NCI-H345 (cell line): ENCODE measurements around the gene ANKRD29.
A peak's percentile ranks its signal among the peaks of the same experiment; 100 is the strongest.
"Not testable (repeated sequence)": the region's sequence is repeated elsewhere in the genome, so short reads cannot be mapped to it uniquely, and the experiment has no call there.

Experiments
- DNase-seq: peaks from one replicate; lab custom pipeline; 2025; lab: John Stamatoyannopoulos, UW

Gene ANKRD29

DNA sequence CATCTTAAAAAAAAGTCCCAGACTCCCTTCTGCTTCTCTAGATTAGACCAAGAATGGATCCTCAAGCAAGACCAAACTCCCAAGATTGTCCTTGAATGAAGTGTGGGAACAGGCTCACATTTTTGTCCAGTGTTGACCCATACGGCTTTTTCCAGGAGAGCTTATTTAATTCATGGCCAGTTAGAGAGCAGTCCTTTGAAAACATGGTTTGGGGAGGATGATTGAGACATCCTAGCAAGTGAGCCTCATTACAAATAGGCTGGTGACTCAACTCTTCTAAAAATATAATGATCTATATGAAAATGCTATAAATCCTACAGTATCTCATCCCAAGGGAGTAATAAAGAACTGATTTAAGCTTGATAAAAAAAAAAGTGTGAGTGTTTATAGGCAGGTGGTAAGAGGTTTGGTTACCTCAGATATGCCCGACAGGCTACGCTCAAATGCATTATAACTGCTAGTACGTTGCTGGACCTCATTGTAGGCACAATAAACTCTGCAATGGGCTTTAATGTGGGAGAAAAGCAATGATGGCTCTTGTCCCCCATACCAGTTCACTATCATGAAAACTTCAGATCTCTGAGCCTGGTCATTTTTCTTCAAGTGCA lies 17.0 kb downstream of the ANKRD29 start:
- no peak for DNase-seq

DNA sequence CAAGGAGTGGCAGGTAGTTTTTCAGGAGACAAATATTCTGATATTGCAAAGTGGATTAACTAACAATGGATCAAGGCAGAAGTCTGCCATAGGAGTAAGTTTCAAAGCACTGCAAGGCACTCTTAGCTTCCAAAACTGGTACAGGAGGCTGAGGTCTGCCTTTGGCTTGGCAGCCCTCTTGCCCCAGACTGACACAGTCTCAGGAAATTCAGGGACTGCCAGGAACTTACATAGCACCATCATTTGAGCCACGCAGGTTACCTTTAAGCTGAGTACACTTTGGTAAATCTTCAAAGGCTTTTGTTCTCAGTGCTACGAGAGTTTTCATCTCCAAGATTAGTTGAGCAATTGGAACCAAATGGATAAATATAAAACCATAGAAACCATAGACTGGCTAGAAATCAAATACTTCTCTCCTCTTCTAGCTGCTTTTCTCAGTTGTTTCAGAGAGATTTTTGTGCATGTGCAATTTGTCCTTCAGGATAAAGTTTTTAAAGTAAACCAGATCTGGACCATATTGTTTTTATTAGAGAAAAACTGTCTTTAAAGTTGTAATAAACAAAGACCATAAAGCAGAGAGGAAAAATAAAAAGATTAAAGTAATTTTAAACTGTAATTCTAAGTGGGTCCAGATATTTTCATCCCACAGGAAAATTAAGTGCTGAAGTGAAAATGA lies 18.8 kb downstream of the ANKRD29 start:
- DNase-seq: no peak

DNA sequence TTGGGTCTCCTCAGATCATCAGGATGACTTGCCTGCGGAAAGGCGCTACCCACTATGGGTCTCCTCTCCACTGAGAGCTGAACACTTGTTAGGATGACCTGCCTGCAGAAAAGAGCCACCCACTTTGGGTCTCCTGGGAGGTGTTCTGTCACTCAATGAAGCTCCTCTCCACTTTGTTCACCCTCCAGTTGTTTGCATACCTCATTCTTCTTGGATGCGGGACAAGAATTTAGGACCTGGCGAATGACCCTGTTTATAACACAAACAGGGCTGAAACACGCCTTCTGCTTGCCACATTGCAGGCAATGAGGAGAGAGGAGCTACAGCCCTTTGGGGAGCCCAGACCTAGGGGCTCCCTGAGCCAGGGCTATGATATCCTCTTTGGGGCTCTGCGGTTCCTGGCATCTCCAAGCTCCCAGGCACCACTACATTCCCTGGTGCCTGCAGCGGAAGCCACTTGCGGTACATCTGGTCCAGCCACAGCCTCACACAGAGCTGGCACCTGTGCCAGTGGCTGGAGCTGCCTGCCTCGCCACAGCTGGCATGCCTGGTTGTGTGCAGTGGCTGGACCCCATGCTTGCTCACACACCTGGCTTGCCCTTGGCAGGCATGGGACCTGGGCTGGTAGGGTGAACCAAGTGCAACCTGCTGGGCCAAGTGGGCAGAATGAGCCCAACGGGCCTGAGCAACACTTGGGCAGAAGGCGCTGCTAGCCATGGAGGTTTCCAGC lies 20.6 kb downstream of the ANKRD29 start:
- no peak for DNase-seq

DNA sequence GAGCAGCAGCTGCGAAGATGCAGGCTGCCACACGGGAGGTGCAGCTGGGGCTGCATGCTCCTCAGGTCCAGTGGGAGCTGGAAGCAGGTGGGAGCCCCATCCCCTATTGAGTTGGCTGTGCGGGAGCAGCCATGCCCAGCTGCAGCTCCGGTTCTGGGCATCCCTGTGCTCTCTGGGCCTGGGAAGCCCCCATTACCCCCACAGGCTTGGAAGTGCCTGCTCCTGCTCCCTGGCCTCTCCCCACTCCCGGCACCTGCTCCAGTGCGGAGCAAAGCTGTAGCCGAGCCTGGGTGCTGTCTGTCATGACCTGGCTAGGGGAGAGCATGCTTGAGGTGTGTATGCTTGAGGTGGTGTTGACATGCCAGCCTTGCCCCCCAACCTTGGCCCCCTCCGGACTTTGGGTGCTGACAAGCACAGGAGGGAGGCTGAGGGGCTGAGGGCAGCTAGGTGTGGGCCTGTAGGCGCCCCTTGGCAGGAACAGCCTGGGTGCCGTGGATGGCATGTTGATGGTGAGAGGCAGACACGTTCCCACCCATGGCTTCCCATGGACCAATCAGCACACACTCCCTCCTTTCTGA lies 21.5 kb downstream of the ANKRD29 start:
- DNase-seq: no peak

DNA sequence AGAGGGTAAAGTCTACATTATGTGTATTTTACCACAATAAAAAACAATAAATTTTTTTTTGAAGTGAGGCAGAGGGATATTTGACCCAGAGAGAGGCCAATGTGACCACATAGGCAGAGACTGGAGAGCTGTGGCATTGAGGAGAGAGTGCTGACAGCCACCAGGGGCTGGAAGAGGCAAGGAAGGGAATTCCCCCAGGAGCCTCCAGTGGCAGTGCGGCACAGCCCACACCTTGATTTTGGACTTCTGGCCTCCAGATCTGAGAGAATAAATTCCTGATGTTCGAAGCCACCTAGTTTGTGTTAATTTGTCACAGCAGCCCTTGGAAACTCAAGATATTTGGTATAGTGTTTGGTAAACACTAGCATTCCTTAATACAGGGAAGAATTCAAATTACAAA lies 22.7 kb downstream of the ANKRD29 start:
- DNase-seq: no peak

DNA sequence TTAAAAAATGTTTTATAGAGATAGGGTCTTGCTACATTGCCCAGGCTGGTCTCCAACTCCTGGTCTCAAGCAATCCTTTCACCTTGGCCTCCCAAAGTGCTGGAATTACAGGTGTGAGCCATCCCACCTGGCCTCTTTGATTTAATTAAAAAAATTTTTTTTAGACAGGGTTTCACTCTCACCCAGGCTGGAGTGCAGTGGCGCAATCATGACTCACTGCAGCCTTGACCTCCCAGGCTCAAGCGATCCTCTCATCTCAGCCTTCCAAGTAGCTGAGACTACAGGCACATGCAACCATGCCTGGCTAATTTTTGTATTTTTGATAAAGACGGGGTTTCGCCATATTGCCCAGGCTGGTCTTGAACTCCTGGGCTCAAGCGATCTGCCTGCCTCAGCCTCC lies 26.3 kb downstream of the ANKRD29 start:
- not testable (repeated sequence) for DNase-seq

DNA sequence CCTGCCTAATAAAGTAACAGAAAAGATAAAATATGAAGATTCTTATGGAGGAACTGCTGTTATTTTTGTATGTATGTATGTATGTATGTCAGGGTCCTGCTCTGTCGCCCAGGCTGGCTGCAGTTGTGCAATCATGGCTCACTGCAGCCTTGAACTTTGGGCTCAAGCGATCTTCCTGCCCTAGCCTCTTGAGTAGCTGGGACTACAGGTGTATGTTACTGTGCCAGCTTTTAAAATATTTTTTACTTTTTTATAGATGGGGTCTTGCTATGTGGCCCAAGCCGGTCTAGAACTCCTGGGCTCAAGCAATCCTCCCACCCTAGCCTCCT lies 26.7 kb downstream of the ANKRD29 start:
- DNase-seq: no peak

DNA sequence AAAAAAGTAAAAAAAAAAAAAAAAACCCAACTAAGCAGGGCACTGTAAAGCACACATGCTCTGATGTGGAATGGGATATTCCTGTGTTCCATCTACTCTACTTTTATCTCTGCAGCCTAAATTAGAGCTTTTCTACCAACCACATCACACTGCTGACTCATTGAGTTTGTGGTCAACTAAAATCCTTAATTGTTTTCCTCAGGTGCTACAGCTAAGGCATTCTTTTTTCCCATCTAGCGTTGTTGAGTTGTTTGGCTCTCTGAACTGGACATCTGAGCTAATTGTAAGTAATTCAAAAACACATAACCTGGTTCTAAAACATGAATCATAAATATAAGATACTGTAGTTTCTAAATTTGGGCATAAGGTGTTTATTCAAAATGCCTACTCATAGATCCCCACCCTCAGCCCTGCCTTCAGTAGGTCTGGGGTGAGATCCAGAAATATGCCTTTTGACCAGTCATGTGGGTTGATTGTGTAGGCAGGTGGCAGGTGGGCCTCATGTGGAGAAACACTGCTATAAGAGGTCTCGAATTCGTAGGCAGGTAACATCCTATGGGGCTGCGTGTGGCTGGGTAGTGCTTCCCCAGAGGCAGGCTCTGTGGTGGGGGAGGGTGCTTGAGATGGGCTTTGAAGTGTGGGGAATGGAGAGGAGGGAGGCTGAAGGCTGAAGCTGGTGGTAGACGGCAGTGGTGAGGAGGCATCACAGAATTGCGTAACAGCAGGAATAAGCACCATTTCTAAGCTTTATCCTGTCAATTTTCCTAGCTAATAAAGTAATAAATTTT lies 27.2 kb downstream of the ANKRD29 start:
- DNase-seq: peak; percentile 41

DNA sequence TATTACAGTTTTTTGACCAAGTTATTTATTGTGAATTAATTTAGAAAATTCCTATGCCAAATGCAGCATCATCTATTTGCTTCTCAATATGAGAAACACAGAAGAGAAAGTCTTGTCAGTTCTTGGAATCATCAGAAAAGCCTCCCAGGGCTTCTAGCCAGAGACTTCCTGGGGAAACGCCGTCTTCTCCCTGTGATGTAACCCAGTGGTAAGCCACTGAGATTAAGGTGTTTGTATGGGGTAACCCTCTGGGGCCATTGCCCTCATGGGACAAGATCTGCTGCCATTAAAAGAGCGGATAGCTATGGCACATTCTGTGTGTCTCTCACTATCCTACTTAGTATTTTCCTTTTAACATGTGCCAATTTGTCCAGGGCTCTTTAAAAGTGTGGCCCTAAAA lies 28.0 kb downstream of the ANKRD29 start:
- no peak for DNase-seq

DNA sequence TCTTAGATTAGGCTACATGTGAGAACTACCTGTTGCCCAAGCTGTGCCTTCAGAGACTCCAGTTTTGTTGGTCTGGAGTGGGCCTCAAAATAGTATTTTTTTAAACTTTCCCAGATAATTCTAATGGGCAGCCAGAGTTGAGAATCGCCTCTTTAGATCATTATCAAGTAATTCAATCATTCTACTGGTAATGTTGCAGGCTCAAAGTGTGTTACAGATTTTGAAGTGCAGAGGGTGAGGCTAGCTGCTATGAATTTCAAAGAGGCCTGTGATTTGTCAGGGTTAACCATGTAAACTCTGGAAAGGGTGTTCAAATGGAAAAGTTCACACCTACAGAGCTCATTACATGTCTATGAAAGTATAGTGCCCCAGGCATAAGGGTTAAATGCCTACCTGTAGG lies 30.1 kb downstream of the ANKRD29 start:
- no peak for DNase-seq

DNA sequence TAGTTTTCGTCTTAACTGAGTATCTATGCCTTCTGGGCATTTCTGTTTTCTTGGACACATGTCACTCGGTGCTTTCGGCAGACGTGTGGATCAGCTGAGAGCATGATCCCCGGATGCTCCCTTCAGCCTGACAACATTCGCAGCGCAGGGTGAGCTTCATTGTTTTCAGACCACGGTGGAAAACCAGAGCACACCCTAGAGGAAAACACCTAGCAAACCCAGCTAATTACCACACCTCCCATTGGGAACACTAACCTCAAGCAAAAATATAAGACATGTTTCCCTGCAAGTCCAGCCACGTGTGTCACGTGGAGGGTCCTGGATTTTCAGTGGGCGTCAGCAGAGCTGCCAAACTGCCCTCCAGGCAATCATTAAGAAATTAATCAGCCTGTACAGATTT lies 31.0 kb downstream of the ANKRD29 start:
- no peak for DNase-seq

DNA sequence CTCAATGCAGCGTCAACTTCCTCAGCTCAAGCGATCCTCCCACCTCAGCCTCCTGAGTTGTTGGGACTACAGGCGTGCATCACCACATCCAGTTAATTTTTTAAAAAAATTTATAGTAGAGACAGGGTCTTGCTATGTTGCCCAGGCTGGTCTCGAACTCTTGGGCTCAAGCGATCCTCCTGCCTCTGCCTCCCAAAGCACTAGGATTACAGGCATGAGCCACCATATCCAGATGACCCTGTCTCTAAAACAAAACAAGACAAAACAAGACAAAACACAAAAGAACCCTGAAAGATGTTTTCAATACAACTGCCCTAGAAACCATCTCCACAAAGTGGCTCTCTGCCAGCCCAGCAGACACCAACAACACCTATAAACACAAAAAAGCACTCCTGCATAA lies 31.4 kb downstream of the ANKRD29 start:
- DNase-seq: no peak

DNA sequence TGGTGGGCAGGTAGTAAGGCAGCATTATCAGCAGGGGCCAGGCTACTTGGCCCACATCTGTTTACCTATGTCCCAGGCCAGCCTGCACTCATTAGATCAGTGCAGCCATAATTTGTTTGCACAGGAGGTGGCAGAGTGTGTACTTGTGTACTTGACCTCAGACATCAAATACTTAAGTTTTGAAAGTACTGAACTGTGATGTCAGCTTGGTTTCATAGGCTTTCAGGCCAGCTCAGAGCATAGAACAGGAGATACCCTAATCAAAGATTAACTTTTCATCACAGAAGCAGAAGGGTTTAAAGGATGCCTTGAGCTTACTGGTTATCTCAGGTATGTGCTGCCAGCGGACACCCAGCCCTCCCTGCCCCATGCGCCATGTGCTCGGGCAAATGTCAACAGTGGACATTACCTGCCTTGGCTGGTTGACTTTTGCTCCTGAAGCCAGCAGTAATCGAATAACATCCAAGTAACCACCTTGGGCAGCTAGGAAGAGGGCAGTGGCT lies 33.2 kb downstream of the ANKRD29 start:
- peak; percentile 34 for DNase-seq

DNA sequence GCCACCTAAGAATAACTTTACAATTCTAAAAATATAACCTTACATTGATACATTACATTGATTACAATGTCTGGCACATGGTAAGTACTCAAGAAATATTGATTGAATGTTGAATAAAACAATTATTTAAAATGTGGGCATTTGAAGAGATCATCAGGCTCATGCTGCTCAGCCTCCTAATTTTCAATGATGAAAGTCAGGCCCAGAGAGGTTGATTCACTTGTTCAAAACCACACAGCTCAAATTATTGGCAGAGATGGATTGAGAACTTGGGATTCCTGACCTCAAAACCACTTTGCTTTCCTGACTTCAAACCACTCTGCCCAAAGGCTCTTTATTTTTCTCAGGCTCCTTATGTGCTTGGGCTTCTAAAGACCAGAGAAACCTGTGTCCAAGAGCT lies 34.7 kb downstream of the ANKRD29 start:
- DNase-seq: no peak

DNA sequence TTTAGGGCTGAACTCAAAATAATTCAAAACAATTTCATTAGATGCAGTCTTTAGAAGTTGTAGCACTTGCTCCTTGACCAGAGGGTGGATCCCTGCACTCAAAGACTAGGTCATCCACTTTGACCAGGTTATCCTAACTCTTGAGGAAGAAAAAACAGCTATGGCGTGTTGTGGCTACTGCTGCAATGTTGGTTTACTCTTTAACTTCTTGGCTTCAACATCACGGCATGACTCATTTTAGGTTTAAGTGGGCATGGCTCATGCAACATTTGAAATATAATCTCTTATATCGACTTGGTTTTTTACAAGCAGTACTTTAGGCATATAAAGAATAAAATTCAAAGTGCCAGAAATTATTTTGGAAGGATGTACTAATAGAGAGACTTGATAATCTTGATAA lies 35.4 kb downstream of the ANKRD29 start:
- DNase-seq: no peak

DNA sequence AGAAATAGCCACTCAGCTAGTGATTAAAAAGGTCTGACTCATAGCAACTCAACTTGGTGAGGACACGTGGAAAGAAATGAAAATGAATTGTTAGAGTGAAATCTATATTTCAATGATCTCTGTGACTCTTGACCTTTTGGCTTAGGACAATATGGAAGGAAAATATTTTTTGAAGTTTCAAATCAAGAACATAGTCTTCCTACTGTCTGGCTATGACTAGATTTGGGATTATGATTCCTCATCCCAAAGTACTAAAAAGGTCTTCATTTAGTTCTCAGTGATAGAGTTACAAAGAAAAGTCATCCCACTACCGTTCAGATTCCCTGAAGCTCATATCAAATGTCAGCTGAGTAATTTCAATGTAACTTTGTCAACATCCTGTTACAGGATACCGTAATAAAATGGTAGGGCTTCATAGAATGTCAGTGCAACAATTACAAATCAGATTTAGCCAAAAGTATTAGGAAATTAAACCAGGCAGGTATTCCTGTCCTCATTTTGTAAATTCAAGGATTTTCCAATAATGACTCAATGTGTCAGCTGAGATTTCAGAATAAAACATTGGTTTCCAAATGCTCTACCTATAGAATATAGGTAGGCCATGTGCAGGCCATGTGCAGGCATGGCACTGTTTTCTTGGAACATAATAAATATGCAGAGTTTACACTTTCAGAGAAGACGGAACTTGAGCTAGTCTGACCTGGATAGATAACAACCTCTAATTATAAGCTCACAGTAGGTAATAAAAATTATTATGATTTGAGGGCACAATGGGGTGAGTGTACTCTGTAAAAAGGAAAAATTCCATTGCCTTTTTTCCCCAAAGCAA lies 36.0 kb downstream of the ANKRD29 start:
- no peak for DNase-seq

DNA sequence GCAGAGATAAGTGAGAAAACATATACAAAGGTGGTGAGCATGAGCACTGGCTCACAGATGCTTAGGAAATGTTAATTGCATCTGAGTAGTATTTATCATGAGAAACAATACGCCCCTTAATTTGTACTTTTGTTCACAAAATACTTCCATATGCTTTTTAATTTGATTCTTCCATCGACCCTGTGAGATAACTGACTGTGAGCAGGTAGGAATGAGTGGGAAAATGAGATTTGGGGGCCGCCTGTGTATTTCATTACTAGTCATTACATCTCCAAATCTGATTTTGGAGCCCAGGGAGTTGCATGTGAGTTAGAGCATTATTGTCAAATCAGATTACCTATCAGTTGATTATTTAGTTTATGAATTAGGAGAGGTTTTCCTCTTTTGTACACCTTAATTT lies 39.7 kb downstream of the ANKRD29 start:
- no peak for DNase-seq

DNA sequence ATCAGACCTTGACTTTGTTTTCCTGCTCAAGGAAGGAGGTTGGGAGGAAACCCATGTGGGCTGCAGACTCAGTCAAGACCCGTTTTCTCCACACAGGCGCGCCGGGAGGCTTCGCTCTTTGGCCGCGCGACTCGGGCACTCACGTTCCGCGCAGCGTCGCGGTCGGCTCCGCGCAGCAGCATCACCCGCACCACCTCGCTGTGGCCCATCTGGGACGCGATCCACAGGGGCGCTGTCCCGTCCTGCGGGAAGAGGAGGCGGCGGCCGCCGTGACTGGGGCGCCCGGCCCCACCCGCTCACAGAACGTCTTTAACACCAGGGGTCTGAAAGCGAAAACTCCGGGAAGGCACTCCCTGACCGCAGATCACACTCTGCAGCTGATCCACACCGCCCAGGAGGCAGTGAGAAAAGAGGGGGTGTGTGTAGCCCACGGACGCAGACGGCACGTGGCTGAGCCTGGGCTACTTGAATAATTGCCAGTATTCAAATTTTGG lies 43.3 kb downstream of the ANKRD29 start:
- no peak for DNase-seq

DNA sequence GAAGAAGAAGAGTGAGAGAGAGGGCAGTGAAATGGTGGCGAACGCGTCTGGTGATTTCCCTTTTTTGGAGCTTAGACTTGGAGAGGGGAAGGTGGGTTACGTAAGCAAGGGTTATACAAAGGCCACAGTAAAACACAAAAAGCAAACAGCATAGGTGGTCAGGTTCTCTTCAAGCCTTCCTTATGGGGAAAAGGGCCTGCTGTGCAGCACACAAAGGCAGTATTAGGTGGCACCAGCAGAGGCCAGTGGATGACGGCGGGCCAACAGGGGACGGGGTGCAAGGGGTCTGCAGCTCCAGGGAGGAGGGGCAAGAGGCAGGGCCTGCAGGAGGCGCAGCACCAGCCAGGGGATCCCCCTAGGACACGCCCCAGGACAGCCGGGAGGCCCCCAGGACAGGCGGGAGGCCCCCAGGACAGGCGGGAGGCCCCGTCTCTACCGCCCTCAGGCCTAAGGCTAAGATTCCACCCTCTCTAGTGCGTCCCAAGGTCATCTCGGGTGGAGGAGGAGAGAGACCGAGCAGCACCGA lies 43.8 kb downstream of the ANKRD29 start:
- DNase-seq: no peak

DNA sequence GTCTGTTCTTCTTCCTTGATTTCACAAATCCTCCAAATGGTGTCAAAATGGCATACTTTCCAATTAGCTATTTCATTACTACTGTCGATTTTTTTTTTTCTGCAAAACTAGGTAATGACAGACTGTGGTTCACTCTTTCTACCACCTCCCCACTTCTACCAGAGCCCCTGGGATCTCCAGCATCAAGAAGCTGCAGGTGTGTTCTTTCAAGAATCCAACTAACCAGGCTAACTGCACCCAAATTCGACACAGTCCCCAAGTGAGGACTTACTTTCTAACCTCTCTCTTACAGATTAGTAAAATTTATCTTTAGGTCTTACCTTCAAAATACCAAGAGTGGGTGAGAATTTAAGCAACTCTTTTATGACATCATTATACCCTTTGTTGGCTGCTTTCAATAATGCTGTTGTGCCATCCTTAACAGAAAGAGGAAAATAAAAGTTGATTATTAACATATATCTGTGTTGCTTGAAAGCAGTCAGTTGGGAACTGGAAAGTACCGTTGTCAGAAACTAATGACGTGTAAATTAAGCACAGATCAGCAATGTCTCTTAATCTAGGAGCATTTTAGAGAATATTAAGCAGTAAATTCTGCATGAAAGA lies 45.2 kb downstream of the ANKRD29 start:
- no peak for DNase-seq

DNA sequence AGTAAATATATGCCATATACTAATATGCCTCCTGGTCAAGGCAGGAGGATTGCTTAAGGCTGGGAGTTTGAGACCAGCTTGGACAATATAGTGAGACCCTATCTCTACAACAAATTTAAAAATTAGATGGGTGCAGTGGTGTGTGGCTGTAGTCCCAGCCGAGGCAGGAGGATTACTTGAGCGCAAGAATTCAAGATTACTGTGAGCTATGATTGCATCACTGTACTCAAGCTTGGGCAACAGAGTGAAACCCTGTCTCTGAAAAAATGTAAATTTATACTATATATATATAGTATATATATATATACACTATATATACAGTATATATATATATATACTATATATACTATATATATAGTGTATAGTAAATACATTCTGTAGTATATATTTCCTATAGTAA lies 46.5 kb downstream of the ANKRD29 start:
- no peak for DNase-seq
